GM23248 (cell line): ENCODE results near the gene PLCL2.

ENCODE experiments used
- EZH2 ChIP-seq: fragments of 200-600 bp; sonication (generic); IDR thresholded peaks from 2 replicates; pipeline ENCODE4 v1.6.1; 2018; ENCODE audit warnings: antibody characterized with exemption, mild to moderate bottlenecking; ENCODE audit not compliant: insufficient read depth, poor library complexity, severe bottlenecking
- EZH2phosphoT487 ChIP-seq: fragments of 200-600 bp; sonication (generic); IDR thresholded peaks from 2 replicates; pipeline ENCODE4 v1.6.1; 2018; ENCODE audit warnings: antibody characterized with exemption, moderate library complexity, mild to moderate bottlenecking, low read depth; ENCODE audit not compliant: insufficient read depth

GRCh38 chr3:16929311-16929710 lies 44.6 kb downstream of the PLCL2 start:
- no peak for TF ChIP-seq EZH2phosphoT487
- no peak for TF ChIP-seq EZH2
